Activated T-helper 1 cell treated with anti-CD3 and anti-CD28 coated beads, Interleukin-12 subunit alpha, Interleukin-12 subunit beta, Interleukin-2, Interleukin-4 antibody, amounts not matched to agents 30 ng/mL and 10 ng/mL and 1 ng/mL, durations not matched to agents 14 hours and 24 hours and 36 hours (primary cell): Measurements from ENCODE around the gene ESD. TPM values are rescaled to one million over a fixed set of nuclear protein-coding genes. Genes with fewer than 3 reads are reported as not detected.
"Not testable (repeated sequence)": the region's sequence is repeated elsewhere in the genome, so short reads cannot be mapped to it uniquely, and the experiment has no call there.

Source experiments
- DNase-seq: peaks from one replicate; pipeline ENCODE4 v3.0.0; 2021; ENCODE audit warnings: low spot score
- H3K27ac Mint-ChIP-seq: one replicate; pipeline ENCODE4 v1.8.0; 2021; ENCODE audit warnings: mild to moderate bottlenecking, mixed read lengths
- H3K27me3 Mint-ChIP-seq: one replicate; pipeline ENCODE4 v1.8.0; 2022; ENCODE audit warnings: mild to moderate bottlenecking, moderate library complexity, mixed read lengths; ENCODE audit not compliant: insufficient read depth
- H3K36me3 Mint-ChIP-seq: one replicate; pipeline ENCODE4 v1.8.0; 2021; ENCODE audit warnings: low read depth, mixed read lengths
- H3K4me1 Mint-ChIP-seq: one replicate; pipeline ENCODE4 v1.8.0; 2021; ENCODE audit warnings: low read depth, mixed read lengths
- H3K4me3 Mint-ChIP-seq: one replicate; pipeline ENCODE4 v1.8.0; 2021; ENCODE audit warnings: mild to moderate bottlenecking, moderate library complexity, mixed read lengths
- H3K9me3 Mint-ChIP-seq: one replicate; pipeline ENCODE4 v1.8.0; 2021; ENCODE audit warnings: mixed read lengths
- intact Hi-C: fragments of 100-400 bp; cut with micrococcal nuclease; formaldehyde crosslinking; loops from one replicate; pipeline ENCODE4 v1.15.1; 2024
- total RNA-seq: library from RNA; stranded (reverse); gene quantifications from 2 replicates; pipeline ENCODE4 v1.2.3, GENCODE V29; 2022

ESD gene
- total RNA-seq, 1 donor from 2014 or later: 96.8 TPM

GRCh38 chr13:46778890-46779289, 18.1 kb downstream of the ESD start:
- no peaks in the 10 kb centered on the region for H3K4me1 Mint-ChIP-seq
- intact Hi-C loops: no loop called here
- H3K36me3 Mint-ChIP-seq: peaks cover 46% of the 10 kb centered on the region

GRCh38 chr13:46778095-46778494, 18.9 kb downstream of the ESD start:
- H3K9me3 Mint-ChIP-seq: no peaks in the 10 kb centered on the region
- no peak overlapping the region for H3K27ac Mint-ChIP-seq
- intact Hi-C loops: no loop called here
- no peaks in the 10 kb centered on the region for H3K27me3 Mint-ChIP-seq
- no peaks in the 10 kb centered on the region for H3K4me1 Mint-ChIP-seq
- H3K36me3 Mint-ChIP-seq: peaks cover 47% of the 10 kb centered on the region
- no peak for DNase-seq
- no peak overlapping the region for H3K4me3 Mint-ChIP-seq

More at GRCh38 chr13:46778890-46779289, 18.1 kb downstream of the ESD start:
- Mint-ChIP-seq H3K4me3 (no peak overlapping the region), H3K27me3 (no peaks in the 10 kb centered on the region), H3K9me3 (no peaks in the 10 kb centered on the region), H3K27ac (no peak overlapping the region)
- DNase-seq: no peak

- H3K4me1 Mint-ChIP-seq: no peaks in the 10 kb centered on the region
- no peaks in the 10 kb centered on the region for H3K9me3 Mint-ChIP-seq
- intact Hi-C loops: loop anchor here (2.0 kb wide), 1 partner anchor 17 kb away; no protein-coding TSS in a partner anchor
Observed at GRCh38 chr13:46775385-46776107, 21.4 kb downstream of the ESD start.

GRCh38 chr13:46773541-46773940, 23.4 kb downstream of the ESD start:
- Mint-ChIP-seq H3K4me3 (no peak overlapping the region), H3K27ac (no peak overlapping the region), H3K27me3 (no peaks in the 10 kb centered on the region), H3K36me3 (peaks cover 50% of the 10 kb centered on the region), H3K9me3 (no peaks in the 10 kb centered on the region), H3K4me1 (no peaks in the 10 kb centered on the region)
- intact Hi-C loops: no loop called here
- DNase-seq: no peak

More at GRCh38 chr13:46775385-46776107, 21.4 kb downstream of the ESD start:
- H3K27ac Mint-ChIP-seq: no peak overlapping the region
- no peak for DNase-seq
- H3K27me3 Mint-ChIP-seq: no peaks in the 10 kb centered on the region
- no peak overlapping the region for H3K4me3 Mint-ChIP-seq
- H3K36me3 Mint-ChIP-seq: peaks cover 38% of the 10 kb centered on the region

- H3K27me3 Mint-ChIP-seq: no peaks in the 10 kb centered on the region
- H3K36me3 Mint-ChIP-seq: peaks cover 42% of the 10 kb centered on the region
- H3K4me1 Mint-ChIP-seq: no peaks in the 10 kb centered on the region
- intact Hi-C loops: no loop called here
- no peak overlapping the region for H3K27ac Mint-ChIP-seq
- no peaks in the 10 kb centered on the region for H3K9me3 Mint-ChIP-seq
- no peak overlapping the region for H3K4me3 Mint-ChIP-seq
- DNase-seq: no peak
Observed at GRCh38 chr13:46771693-46772092, 25.3 kb downstream of the ESD start.

- H3K9me3 Mint-ChIP-seq, H3K27me3 Mint-ChIP-seq, H3K4me3 Mint-ChIP-seq, DNase-seq, intact Hi-C loops, H3K4me1 Mint-ChIP-seq, H3K27ac Mint-ChIP-seq: not testable (repeated sequence)
- H3K36me3 Mint-ChIP-seq: peaks cover 30% of the 10 kb centered on the region
Observed at GRCh38 chr13:46769925-46770324, 27.0 kb downstream of the ESD start.

GRCh38 chr13:46761866-46762265, 35.1 kb downstream of the ESD start:
- peaks cover 3% of the 10 kb centered on the region for H3K36me3 Mint-ChIP-seq
- H3K4me1 Mint-ChIP-seq: peaks cover 22% of the 10 kb centered on the region
- no peak for DNase-seq
- no peak overlapping the region for H3K4me3 Mint-ChIP-seq
- no peak overlapping the region for H3K27ac Mint-ChIP-seq
- intact Hi-C loops: no loop called here
- H3K9me3 Mint-ChIP-seq: no peaks in the 10 kb centered on the region
- no peaks in the 10 kb centered on the region for H3K27me3 Mint-ChIP-seq

- Mint-ChIP-seq H3K9me3 (no peaks in the 10 kb centered on the region), H3K27ac (no peak overlapping the region), H3K4me1 (peaks cover 22% of the 10 kb centered on the region), H3K27me3 (no peaks in the 10 kb centered on the region), H3K36me3 (peaks cover 3% of the 10 kb centered on the region), H3K4me3 (no peak overlapping the region)
- intact Hi-C loops: no loop called here
- DNase-seq: no peak
Observed at GRCh38 chr13:46761174-46761573, 35.8 kb downstream of the ESD start.

GRCh38 chr13:46759846-46760245, 37.1 kb downstream of the ESD start:
- intact Hi-C loops: no loop called here
- Mint-ChIP-seq H3K9me3 (no peaks in the 10 kb centered on the region), H3K36me3 (peaks cover 3% of the 10 kb centered on the region), H3K4me3 (no peak overlapping the region), H3K4me1 (peaks cover 22% of the 10 kb centered on the region), H3K27me3 (no peaks in the 10 kb centered on the region), H3K27ac (no peak overlapping the region)
- DNase-seq: no peak

- Mint-ChIP-seq H3K4me3 (no peak overlapping the region), H3K9me3 (no peaks in the 10 kb centered on the region), H3K27ac (no peak overlapping the region), H3K27me3 (no peaks in the 10 kb centered on the region), H3K36me3 (peaks cover 7% of the 10 kb centered on the region), H3K4me1 (peaks cover 35% of the 10 kb centered on the region)
- DNase-seq: no peak
- intact Hi-C loops: no loop called here
Observed at GRCh38 chr13:46757640-46758039, 39.3 kb downstream of the ESD start.

GRCh38 chr13:46756977-46757376, 40.0 kb downstream of the ESD start:
- intact Hi-C loops: no loop called here
- no peak for DNase-seq
- no peak overlapping the region for H3K27ac Mint-ChIP-seq
- H3K4me1 Mint-ChIP-seq: peaks cover 39% of the 10 kb centered on the region
- no peaks in the 10 kb centered on the region for H3K27me3 Mint-ChIP-seq
- H3K4me3 Mint-ChIP-seq: no peak overlapping the region
- H3K9me3 Mint-ChIP-seq: no peaks in the 10 kb centered on the region
- H3K36me3 Mint-ChIP-seq: peaks cover 10% of the 10 kb centered on the region

- peaks cover 15% of the 10 kb centered on the region for H3K36me3 Mint-ChIP-seq
- DNase-seq, H3K4me3 Mint-ChIP-seq, H3K27me3 Mint-ChIP-seq, H3K27ac Mint-ChIP-seq, H3K9me3 Mint-ChIP-seq, intact Hi-C loops: not testable (repeated sequence)
- peaks cover 52% of the 10 kb centered on the region for H3K4me1 Mint-ChIP-seq
Observed at GRCh38 chr13:46755508-46755907, 41.5 kb downstream of the ESD start.

- no peak for DNase-seq
- no peaks in the 10 kb centered on the region for H3K9me3 Mint-ChIP-seq
- H3K4me3 Mint-ChIP-seq: no peak overlapping the region
- H3K27me3 Mint-ChIP-seq: no peaks in the 10 kb centered on the region
- H3K36me3 Mint-ChIP-seq: peaks cover 17% of the 10 kb centered on the region
- H3K4me1 Mint-ChIP-seq: peaks cover 53% of the 10 kb centered on the region
- intact Hi-C loops: loop anchor here (5.0 kb wide), 2 partner anchors 88 to 578 kb away; no protein-coding TSS in a partner anchor
- H3K27ac Mint-ChIP-seq: no peak overlapping the region
Observed at GRCh38 chr13:46754812-46755211, 42.1 kb downstream of the ESD start.
